A673 (cell line): ENCODE measurements around the gene CDC42SE2.

Experiments
- CTCF ChIP-seq: fragments of 300-800, 200-600 bp; sonication (generic); conservative IDR thresholded peaks from 2 replicates; pipeline ENCODE4 v1.5.1; 2017; ENCODE audit warnings: low read depth, mild to moderate bottlenecking, antibody characterized with exemption, low read length, moderate library complexity, mixed read lengths
- EZH2 ChIP-seq: fragments of 200-600 bp; sonication (generic); IDR thresholded peaks from 2 replicates; pipeline ENCODE4 v1.6.1; 2017; ENCODE audit warnings: borderline replicate concordance, low read depth, mild to moderate bottlenecking, mixed read lengths, antibody characterized with exemption, low read length; ENCODE audit not compliant: poor library complexity, severe bottlenecking

GRCh38 chr5:131261483-131261882 is 2.4 kb upstream of the CDC42SE2 start:
- no peak for TF ChIP-seq CTCF
- TF ChIP-seq EZH2 = no peak
